PC-3 (cell line): ENCODE measurements around the gene SLC16A7. TPM values are rescaled to one million over a fixed set of nuclear protein-coding genes. Genes with fewer than 3 reads are reported as not detected.

Experiments
- ATAC-seq: fragments of 200-7000 bp; cut with Tn5 transposase; 2 replicates; pipeline ENCODE4 v1.9.1; 2020; ENCODE audit warnings: mild to moderate bottlenecking, moderate library complexity
- BruUV-seq: library from RNA; stranded (reverse); fragments of 400-500 nt; replicated peaks from 2 replicates; lab custom pipeline; 2021; lab: Mats Ljungman, UMichigan
- CTCF ChIA-PET: fragments of 300-600 bp; sonication (Branson Sonifier 250); formaldehyde crosslinking; loops from one replicate; lab custom pipeline; 2022; ENCODE audit warnings: antibody characterized with exemption; lab: Charles Lee
- POLR2A ChIA-PET: fragments of 300-600 bp; sonication (Branson Sonifier 250); formaldehyde crosslinking; loops from one replicate; lab custom pipeline; 2022; ENCODE audit warnings: antibody characterized with exemption; ENCODE audit not compliant: unreplicated experiment; lab: Charles Lee
- DNase-seq: peaks from one replicate; pipeline ENCODE4 v3.0.0-alpha.2; 2015
- H2AFZ ChIP-seq: fragments of 300-600 bp; sonication (generic); 2 replicates; pipeline ENCODE4 v1.6.0; 2016; ENCODE audit warnings: antibody characterized with exemption, low read length
- H3F3A ChIP-seq: fragments of 300-600 bp; sonication (generic); one replicate; pipeline ENCODE4 v1.6.0; 2017; ENCODE audit warnings: antibody characterized with exemption, low read length, control low read depth, mild to moderate bottlenecking; ENCODE audit not compliant: unreplicated experiment
- H3K27ac ChIP-seq: fragments of 300-600 bp; sonication (generic); 2 replicates; pipeline ENCODE4 v1.5.1; 2016; ENCODE audit warnings: mild to moderate bottlenecking, low read length
- H3K27me3 ChIP-seq: fragments of 300-600 bp; sonication (generic); 2 replicates; pipeline ENCODE4 v1.6.1; 2016; ENCODE audit warnings: low read length, mixed read lengths
- H3K36me3 ChIP-seq: fragments of 300-600 bp; sonication (generic); 2 replicates; pipeline ENCODE4 v1.6.1; 2016; ENCODE audit warnings: low read depth, mixed run types, low read length, mixed read lengths
- H3K4me1 ChIP-seq: fragments of 300-600 bp; sonication (generic); 2 replicates; pipeline ENCODE4 v1.5.1; 2016; ENCODE audit warnings: low read length; ENCODE audit not compliant: insufficient read depth
- H3K4me2 ChIP-seq: fragments of 300-600 bp; sonication (generic); 2 replicates; pipeline ENCODE4 v1.6.0; 2016; ENCODE audit warnings: low read length
- H3K4me3 ChIP-seq: fragments of 300-600 bp; sonication (generic); 2 replicates; pipeline ENCODE4 v1.5.1; 2016; ENCODE audit warnings: mild to moderate bottlenecking, low read length, mixed read lengths
- H3K79me2 ChIP-seq: fragments of 300-600 bp; sonication (generic); 2 replicates; pipeline ENCODE4 v1.6.1; 2017; ENCODE audit warnings: low read length, mixed read lengths
- H3K9ac ChIP-seq: fragments of 300-600 bp; sonication (generic); 2 replicates; pipeline ENCODE4 v1.6.0; 2016; ENCODE audit warnings: mild to moderate bottlenecking, low read length
- H3K9me2 ChIP-seq: fragments of 300-600 bp; sonication (generic); replicated peaks from 2 replicates; pipeline ENCODE4 v1.6.1; 2016; ENCODE audit warnings: mixed run types, low read length, mixed read lengths
- H3K9me3 ChIP-seq: fragments of 300-600 bp; sonication (generic); 2 replicates; pipeline ENCODE4 v1.6.1; 2016; ENCODE audit warnings: low read length, mixed read lengths
- H4K20me1 ChIP-seq: fragments of 300-600 bp; sonication (generic); 2 replicates; pipeline ENCODE4 v1.6.1; 2016; ENCODE audit warnings: low read length, mixed read lengths
- CTCF ChIP-seq: fragments of 300-600 bp; sonication (generic); conservative IDR thresholded peaks from 2 replicates; pipeline ENCODE4 v1.5.1; 2017; ENCODE audit warnings: antibody characterized with exemption, low read depth, mild to moderate bottlenecking, low read length
- EZH2 ChIP-seq: fragments of 300-600 bp; sonication (generic); IDR thresholded peaks from one replicate; pipeline ENCODE4 v1.6.1; 2017; ENCODE audit warnings: antibody characterized with exemption, mild to moderate bottlenecking, low read length; ENCODE audit not compliant: unreplicated experiment
- EZH2phosphoT487 ChIP-seq: fragments of 300-600 bp; sonication (generic); IDR thresholded peaks from 2 replicates; pipeline ENCODE4 v1.6.1; 2018; ENCODE audit warnings: mild to moderate bottlenecking, antibody characterized with exemption, low read length, borderline replicate concordance
- intact Hi-C: fragments of 100-400 bp; cut with micrococcal nuclease; formaldehyde crosslinking; loops from 2 replicates; pipeline ENCODE4 v1.9.0; 2023
- total RNA-seq: library from RNA; depleted of rRNA; stranded (reverse); fragments of >200 nt; gene quantifications from 2 replicates; pipeline ENCODE4 v1.2.3, GENCODE V29; 2014

SLC16A7 gene
- total RNA-seq, 1 experiment from 2014 or later = 11.4 TPM

GRCh38 chr12:59668674-59669073, 72.8 kb downstream of the SLC16A7 start:
- POLR2A ChIA-PET = no interaction called here
- ATAC-seq (no peak), DNase-seq (no peak)
- Histone ChIP-seq H3K27ac (no peak overlapping the region), H2AFZ (no peak overlapping the region), H3K36me3 (no peaks in the 10 kb centered on the region), H3K27me3 (no peaks in the 10 kb centered on the region), H3K79me2 (no peaks in the 10 kb centered on the region), H3F3A (no peaks in the 10 kb centered on the region), H3K9me3 (no peaks in the 10 kb centered on the region), H4K20me1 (no peaks in the 10 kb centered on the region), H3K4me2 (no peak overlapping the region), H3K4me1 (no peaks in the 10 kb centered on the region), H3K4me3 (no peak overlapping the region), H3K9me2 (no peaks in the 10 kb centered on the region), H3K9ac (no peak overlapping the region)
- CTCF ChIA-PET = no interaction called here
- intact Hi-C loops = no loop called here
- TF ChIP-seq EZH2phosphoT487 (no peak), EZH2 (no peak), CTCF (no peak)
- BruUV-seq = no TSS peak

- no peak overlapping the region for H3K4me2 ChIP-seq
- no peak overlapping the region for H3K4me3 ChIP-seq
- ChIA-PET CTCF (no interaction called here), POLR2A (interaction anchor here (0.6 kb wide), 1 partner anchor 87 kb away, joined by 5 read pairs; no protein-coding TSS in a partner anchor)
- H3K27me3 ChIP-seq = no peaks in the 10 kb centered on the region
- no peaks in the 10 kb centered on the region for H3K9me2 ChIP-seq
- H3K9me3 ChIP-seq = no peaks in the 10 kb centered on the region
- H3K9ac ChIP-seq = no peak overlapping the region
- H3K27ac ChIP-seq = no peak overlapping the region
- no peaks in the 10 kb centered on the region for H3K79me2 ChIP-seq
- DNase-seq (no peak), ATAC-seq (no peak)
- BruUV-seq = no TSS peak
- intact Hi-C loops = no loop called here
- no peaks in the 10 kb centered on the region for H3K36me3 ChIP-seq
- H3F3A ChIP-seq = no peaks in the 10 kb centered on the region
- H3K4me1 ChIP-seq = no peaks in the 10 kb centered on the region
- H4K20me1 ChIP-seq = no peaks in the 10 kb centered on the region
- H2AFZ ChIP-seq = no peak overlapping the region
- TF ChIP-seq EZH2phosphoT487 = no peak
- no peak for TF ChIP-seq EZH2
- no peak for TF ChIP-seq CTCF
Measured at GRCh38 chr12:59672273-59672672, 76.4 kb downstream of the SLC16A7 start.

- no peaks in the 10 kb centered on the region for H3K4me1 ChIP-seq
- no peaks in the 10 kb centered on the region for H3K27me3 ChIP-seq
- POLR2A ChIA-PET = no interaction called here
- H3K9ac ChIP-seq = no peak overlapping the region
- CTCF ChIA-PET = no interaction called here
- H3K9me3 ChIP-seq = no peaks in the 10 kb centered on the region
- no peaks in the 10 kb centered on the region for H3F3A ChIP-seq
- ATAC-seq = no peak
- BruUV-seq = no TSS peak
- H3K36me3 ChIP-seq = no peaks in the 10 kb centered on the region
- H3K4me3 ChIP-seq = no peak overlapping the region
- no peak for DNase-seq
- H3K27ac ChIP-seq = no peak overlapping the region
- H3K4me2 ChIP-seq = no peak overlapping the region
- H3K9me2 ChIP-seq = 0 out of 2 replicates have a peak, but pooled peaks cover 5% of the 10 kb centered on the region
- intact Hi-C loops = no loop called here
- H4K20me1 ChIP-seq = no peaks in the 10 kb centered on the region
- no peak for TF ChIP-seq CTCF
- TF ChIP-seq EZH2phosphoT487 = no peak
- TF ChIP-seq EZH2 = no peak
- H3K79me2 ChIP-seq = no peaks in the 10 kb centered on the region
- H2AFZ ChIP-seq = no peak overlapping the region
Measured at GRCh38 chr12:59675461-59675860, 79.6 kb downstream of the SLC16A7 start.
